Measurements from ENCODE around the gene OR5C1.
"Not testable (repeated sequence)": the region's sequence is repeated elsewhere in the genome, so short reads cannot be mapped to it uniquely, and the experiment has no call there.

The OR5C1 gene

DNA sequence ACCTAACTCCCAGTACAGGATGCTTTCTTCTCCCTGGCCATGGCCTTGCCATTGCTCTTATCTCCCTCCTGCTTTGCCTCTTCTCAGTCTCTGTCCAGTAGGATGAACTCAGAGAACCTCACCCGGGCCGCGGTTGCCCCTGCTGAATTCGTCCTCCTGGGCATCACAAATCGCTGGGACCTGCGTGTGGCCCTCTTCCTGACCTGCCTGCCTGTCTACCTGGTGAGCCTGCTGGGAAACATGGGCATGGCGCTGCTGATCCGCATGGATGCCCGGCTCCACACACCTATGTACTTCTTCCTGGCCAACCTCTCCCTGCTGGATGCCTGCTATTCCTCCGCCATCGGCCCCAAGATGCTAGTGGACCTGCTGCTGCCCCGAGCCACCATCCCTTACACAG, at the start of gene OR5C1:
Gene OR5C1, plus strand, starts transcription at position 103 of the 400 bp plus-strand sequence. Its CDS starts 0 bp downstream, at position 103.
- no peak for DNase-seq

DNA sequence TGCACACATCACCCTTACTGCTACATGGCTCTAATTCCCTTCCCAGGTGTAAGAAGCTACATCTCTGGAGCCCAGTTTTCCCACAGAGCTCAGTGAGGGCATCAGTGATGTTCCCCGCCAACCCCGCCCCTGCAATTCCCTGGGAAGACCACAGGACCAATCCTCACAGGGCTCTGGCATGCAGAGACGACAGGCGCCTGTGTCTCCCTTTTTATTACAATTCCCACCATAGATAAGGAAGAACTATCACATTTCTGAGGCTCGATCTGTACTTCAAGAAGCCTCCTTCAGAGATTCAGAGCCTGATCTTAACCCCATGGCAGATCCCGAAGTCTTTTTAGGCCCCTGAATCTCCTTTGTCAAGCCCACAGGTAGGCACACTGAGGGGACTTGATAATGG, 46.7 kb upstream of the OR5C1 start, which contains the start of gene OR1L6:
Gene OR1L6, plus strand, starts transcription at position 301 of the 400 bp plus-strand sequence. CDS start 7,545 bp downstream, outside the sequence.
- DNase-seq, result no peak

DNA sequence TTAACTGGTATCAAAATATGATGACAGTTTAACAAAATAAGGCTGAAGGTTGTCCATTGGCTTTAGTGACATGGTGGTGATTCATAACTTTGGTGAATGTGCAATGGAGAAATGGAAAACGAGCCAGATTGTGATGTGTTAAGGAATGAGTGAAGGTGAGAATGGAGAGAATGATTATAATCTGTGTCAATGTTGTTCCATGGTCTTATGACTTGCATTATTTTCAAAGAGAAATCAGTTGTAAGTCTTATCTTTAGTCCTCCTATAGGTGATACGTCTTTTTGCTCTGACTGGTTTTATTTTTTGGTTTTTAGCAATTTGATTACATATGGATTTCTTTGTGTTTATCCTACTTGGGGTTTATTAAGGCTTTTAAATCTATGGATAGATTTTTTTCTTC, 33.9 kb upstream of the OR5C1 start:
- DNase-seq, result no peak

DNA sequence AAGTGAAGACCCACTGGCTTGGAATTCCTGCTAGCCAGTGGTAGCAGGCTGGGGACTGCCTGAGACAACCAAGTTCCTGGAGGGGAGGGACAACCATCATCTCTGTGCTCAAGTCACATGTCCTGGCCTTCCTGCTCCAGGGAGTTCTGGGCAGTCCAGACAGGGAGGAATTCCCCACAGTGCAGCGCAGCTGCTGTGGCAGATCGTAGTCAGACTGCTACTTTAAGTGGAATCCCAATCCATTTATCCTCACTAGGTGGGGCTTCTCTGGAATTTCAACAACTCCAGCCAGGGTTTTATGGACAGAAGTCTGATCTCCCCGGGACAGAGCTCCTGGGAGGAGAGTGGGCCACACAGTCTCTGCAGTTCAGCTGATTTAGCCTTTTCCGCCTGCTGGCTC, 20.9 kb upstream of the OR5C1 start:
- no peak for DNase-seq

DNA sequence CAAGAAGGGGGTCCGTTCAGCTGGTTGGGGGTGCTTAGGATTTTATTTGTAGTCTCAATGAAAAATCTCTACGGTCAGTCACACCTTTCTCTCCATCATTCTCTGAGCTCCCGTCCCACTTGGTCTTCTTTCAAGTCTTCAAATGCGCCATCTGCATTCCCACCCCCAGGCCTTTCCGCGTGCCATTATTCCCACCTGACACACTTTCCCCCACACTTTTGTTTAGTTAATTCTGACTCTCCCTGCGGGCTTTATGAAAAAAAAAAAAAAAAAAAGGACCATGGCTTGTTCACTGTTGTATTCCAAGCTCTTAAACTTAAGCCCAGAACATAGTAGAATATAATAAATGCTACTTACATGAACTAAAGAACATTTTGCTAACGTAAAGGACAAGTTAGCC, 11.7 kb upstream of the OR5C1 start:
- no peak for DNase-seq

DNA sequence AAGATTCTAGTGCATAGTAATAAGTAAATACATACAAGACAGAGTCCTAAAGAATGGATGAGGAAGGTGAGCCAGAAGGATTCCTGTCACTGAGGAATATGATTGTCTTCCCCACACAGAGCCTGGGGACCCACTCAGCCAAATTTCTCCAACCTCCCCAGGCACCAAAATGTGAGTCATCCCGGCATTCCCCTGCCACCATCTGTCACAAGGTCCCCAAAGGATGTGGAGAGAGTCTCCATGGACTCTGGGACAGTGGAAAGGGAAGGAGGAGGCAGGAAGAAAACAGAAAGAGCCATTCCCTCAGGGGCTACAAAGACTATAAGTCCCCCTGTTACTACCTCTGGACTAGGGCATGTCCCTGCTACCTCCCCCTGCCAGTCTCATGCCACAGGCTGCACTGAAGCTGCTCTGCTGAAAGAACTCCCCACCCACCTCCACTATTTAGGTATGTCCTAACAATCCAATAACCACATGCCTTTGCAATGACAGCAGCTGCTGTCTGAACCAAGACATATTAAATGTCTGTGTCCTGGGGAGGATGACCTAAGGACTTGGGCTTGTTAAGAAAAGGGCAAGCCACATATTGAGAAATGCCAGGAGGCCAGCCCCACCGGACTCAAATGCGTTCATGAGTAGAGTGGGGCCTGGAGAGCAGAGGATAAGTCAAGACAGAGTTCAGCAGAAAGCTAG, 10.7 kb upstream of the OR5C1 start:
- DNase-seq, result no peak

DNA sequence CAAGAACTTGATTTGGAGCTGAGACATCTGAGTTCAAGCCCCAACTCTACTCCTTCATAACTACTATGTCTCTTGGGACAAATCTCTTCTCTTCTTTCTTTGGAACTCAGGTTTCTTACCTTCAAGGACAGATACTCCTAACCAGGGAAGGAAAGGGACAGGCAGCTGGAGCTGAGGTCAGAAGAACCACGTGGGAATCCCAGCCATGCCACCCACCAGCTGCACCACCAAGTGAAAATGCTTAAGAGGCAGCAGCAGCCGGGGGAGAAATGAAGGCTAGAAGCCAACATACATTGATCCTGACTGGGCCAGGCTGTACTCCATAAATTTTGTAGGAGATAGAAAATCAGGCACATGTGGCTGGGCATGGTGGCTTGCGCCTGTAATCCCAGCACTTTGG, 9.6 kb upstream of the OR5C1 start:
- DNase-seq, result no peak

DNA sequence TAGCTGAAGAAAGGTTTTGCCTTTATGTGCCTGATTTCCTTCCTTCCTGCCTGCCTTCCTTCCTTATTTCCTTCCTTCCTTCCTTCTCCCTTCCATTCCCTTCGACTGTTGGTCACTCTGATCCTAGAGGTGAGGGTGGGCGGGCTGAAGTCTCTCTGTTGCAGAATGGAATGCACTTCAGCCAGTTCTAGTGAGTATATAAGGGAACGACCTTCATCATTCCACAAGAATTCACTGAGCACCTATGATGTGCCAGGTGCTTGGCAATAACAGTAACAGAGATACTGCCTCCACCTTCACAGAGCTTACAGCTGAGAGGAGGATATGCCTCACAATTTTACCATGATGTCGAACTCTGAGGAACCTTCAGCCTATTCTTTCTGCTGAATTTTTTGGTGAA, 8.7 kb upstream of the OR5C1 start:
- no peak for DNase-seq

DNA sequence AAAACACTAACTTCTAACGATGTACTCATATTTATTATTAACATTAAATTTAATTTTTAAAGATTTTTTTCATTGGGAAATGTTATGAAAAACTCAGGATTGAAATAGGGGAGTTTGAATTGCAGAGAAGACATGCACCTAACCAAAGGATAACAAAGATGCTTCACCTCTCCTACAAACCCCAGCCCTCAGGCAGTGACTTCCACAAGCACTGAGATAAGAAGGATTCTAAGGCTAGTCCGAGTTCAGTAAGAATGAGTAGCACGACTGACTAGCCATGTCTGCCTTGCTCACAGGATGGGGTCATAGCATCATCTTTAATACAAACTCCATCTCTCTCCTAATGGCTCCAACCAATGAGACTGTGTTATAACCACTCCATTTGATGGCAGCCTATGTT, 7.1 kb upstream of the OR5C1 start:
- DNase-seq, result no peak

DNA sequence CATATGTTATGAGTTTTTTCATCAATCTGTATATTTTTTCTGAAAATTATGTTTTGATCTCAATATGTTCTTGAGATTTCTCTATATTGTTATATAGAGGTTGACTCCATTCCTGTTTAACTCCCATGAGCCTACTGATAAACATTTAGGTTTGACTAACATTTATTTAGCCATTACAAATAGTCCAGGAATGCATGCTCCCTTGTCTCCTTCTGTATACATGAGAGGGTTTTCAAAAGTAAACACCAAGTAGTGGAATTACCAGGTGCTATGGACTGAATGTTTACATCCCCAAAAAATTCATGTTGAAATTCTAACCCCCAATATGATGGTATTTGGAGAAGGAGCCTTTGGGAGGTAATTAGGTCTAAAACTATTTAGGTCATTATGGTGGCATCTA, 3.5 kb upstream of the OR5C1 start:
- DNase-seq, result no peak

DNA sequence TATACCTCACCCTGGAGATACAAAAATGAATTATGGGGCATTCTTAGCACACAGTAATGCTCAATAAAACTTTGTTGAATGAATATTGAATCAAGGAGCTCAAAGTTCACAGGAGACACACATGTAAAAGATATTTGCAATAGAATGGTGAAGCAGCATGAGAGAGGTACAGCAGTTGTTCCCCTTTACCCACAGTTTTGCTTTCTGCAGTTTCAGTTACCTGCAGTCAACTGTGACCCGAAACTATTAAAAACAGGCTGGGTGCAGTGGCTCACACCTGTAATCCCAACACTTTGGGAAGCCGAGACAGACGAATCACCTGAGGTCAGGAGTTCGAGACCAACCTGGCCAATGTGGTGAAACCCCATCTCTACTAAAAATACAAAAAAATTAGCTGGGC, 2.4 kb upstream of the OR5C1 start:
- DNase-seq, result no peak

DNA sequence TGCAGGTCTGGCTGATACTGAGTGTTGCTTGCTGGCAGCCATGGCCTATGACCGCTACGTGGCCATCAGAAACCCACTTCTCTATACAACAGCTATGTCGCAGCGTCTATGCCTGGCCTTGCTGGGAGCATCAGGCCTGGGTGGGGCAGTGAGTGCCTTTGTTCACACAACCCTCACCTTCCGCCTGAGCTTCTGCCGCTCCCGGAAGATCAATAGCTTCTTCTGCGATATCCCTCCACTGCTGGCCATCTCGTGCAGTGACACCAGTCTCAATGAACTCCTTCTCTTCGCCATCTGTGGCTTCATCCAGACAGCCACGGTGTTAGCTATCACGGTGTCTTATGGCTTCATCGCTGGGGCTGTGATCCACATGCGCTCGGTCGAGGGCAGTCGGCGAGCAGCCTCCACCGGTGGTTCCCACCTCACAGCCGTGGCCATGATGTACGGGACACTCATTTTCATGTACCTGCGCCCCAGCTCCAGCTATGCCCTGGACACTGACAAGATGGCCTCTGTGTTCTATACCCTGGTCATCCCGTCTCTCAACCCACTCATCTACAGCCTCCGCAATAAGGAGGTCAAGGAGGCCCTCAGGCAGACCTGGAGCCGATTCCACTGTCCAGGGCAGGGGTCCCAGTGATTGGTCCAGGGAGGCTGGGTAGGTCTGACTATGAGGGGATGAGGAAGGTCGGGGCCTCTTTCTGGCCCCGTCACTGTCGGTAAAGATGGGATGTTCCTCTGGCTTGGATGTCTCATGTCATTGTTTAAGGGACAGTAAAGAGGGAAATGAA, 718 bp downstream of the OR5C1 start:
- DNase-seq, result no peak

DNA sequence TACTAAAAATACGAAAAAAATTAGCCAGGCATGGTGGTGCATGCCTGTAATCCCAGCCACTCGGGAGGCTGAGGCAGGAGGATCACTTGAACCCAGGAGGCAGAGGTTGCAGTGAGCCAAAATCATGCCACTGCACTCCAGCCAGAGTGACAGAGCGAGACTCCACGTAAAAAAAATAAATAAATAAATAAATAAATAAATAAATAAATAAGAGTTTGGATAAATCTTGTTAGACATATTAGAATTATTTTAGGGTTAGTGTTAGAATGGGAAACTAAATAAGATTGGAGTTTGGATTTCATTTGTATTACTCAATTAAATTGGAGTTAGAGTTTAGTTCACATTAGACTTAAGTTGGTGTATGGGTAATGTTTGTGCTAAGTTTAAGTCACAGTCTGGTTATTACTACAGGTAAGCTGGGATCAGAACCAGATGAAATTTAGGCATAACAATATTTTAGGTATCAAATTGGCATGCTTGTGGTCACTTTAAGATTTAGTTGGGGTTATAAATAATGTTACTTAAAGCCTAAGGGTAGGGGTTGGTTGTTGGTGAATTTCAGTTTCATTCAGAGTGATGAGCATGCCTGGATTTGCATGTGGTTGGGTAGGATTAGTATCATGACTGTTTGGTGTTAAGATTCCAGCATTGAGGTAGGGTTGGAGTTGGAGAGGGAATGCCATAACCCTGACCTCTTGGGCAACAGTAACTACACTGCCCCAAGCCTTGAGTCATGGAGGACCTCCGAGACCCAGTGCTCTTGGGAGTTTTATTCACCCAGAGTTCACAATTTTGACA, 3.3 kb downstream of the OR5C1 start:
- DNase-seq, result no peak

DNA sequence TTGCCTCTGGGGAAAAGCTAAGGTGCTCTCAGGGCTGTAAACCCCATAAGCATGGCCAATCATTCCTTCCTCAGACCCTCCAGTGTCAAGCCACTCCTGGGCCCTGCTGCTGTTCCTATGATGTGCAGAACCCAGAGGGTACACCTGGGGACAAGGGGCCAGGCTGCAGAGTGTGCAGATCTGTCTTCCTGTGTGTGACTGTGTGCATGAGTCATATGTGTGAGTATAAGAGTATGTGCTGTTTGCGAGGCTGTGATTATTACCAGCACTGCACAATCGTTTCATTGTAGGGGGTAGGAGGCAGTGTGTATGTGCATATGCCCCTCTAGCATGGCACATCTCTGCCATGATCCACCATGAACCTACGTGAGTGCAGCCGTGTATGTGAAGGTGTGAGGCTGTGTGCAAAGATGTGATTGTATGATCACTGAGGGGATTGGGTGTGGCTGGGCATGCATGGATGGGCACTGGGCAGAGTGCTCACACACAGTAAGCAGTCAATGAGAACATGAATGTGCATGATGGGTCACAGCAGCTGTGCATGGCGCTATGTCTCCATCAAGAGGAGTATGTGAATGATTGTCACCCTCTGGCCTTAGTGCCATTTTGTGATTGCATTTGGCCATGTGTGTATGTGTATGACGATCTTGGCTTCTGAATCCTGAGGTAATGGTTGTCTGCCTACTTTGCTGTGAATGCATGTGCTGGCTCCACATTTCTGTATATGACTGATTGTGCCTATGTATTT, 8.8 kb downstream of the OR5C1 start:
- DNase-seq, result no peak

DNA sequence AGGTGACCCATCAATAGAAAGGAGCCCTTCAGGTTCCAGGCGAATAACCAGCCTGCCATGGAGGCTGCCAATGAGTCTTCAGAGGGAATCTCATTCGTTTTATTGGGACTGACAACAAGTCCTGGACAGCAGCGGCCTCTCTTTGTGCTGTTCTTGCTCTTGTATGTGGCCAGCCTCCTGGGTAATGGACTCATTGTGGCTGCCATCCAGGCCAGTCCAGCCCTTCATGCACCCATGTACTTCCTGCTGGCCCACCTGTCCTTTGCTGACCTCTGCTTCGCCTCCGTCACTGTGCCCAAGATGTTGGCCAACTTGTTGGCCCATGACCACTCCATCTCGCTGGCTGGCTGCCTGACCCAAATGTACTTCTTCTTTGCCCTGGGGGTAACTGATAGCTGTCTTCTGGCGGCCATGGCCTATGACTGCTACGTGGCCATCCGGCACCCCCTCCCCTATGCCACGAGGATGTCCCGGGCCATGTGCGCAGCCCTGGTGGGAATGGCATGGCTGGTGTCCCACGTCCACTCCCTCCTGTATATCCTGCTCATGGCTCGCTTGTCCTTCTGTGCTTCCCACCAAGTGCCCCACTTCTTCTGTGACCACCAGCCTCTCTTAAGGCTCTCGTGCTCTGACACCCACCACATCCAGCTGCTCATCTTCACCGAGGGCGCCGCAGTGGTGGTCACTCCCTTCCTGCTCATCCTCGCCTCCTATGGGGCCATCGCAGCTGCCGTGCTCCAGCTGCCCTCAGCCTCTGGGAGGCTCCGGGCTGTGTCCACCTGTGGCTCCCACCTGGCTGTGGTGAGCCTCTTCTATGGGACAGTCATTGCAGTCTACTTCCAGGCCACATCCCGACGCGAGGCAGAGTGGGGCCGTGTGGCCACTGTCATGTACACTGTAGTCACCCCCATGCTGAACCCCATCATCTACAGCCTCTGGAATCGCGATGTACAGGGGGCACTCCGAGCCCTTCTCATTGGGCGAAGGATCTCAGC, 11.6 kb downstream of the OR5C1 start, which contains the start of gene OR1K1:
Gene OR1K1, plus strand, starts transcription at position 58 of the 995 bp plus-strand sequence. Its CDS starts 0 bp downstream, at position 58.
- no peak for DNase-seq

DNA sequence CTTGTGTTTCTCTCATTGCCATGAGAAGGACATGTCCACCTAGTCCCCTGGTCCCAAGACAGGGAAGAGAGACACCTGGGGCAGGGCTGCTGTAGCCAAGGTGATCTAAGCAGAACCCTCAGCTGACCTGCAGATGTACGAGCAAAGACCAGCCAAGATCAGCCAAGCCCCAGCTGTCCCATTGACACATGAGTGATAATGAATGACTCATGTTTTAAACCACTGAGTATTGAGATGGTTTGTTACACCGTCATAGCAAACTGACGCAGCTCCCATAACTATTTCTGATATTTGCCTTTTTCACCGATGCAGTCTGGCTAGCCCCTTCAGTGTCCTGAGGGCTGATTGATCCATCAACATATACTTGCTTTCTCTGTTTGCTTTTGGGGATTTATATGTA, 17.9 kb downstream of the OR5C1 start:
- no peak for DNase-seq

DNA sequence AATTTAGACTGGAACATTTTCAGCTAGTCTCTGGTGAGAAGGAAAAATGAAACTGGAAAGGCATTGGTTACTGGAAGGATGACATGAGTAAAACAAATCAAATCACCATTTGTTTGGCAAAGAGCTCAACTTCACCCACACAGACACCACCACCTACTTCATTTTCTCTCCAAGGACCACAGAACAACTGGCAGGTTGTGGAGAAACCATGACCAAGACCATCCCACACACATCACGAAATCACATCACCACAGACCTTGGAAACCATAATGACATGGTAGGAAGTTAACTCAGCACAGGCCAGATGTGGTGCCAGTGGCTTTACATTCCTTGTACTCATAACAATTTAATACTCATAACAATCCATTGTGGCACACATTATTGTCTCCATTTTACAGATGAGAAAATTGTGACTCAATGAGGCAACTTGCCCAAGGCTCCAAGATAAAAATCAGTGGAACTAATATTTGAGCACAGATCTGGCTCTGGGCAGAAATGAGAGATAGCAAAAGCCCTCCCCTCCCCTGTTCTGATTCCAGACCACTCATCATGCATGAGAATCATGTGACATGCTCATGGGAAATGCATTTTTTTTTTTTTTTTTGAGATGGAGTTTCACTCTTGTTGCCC, 18.7 kb downstream of the OR5C1 start:
- no peak for DNase-seq

DNA sequence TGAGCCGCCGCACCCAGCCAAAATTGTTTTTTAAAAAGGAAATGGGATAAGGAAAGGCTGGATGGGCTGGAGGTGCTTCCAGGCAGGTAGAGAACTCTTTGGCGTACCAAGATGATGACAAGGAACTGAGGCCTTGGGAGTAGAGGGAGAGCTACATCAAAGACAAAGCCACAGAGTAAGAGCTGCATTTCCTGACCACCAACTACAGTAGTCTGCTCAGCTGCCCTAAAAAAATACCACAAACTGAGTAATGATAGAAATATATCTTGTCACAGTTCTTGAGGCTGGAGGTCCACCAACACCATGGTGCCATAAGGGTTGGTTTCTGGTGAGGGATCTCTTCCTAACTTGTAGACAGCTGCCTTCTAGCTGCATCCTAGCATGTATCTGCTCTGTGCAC, 19.4 kb downstream of the OR5C1 start:
- DNase-seq, result no peak

DNA sequence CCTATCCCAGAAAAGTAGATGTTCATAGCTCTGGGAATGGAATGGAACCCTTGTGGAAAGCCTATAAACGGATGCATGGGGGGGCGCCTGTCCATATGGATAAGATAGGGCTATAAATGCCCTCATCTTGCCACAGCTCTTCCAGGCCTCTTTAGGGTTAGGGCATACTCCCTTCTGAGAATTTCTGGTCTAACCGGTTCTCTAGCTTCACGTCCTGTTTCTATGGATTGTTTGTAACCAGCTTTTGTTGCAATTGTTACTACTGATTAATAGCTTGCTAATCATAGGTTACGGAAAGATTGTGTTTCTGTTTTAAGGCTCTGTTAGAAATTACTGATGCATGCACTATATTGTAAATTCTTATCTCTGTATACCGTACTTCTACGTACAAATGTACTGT, 20.5 kb downstream of the OR5C1 start:
- not testable (repeated sequence) for DNase-seq

DNA sequence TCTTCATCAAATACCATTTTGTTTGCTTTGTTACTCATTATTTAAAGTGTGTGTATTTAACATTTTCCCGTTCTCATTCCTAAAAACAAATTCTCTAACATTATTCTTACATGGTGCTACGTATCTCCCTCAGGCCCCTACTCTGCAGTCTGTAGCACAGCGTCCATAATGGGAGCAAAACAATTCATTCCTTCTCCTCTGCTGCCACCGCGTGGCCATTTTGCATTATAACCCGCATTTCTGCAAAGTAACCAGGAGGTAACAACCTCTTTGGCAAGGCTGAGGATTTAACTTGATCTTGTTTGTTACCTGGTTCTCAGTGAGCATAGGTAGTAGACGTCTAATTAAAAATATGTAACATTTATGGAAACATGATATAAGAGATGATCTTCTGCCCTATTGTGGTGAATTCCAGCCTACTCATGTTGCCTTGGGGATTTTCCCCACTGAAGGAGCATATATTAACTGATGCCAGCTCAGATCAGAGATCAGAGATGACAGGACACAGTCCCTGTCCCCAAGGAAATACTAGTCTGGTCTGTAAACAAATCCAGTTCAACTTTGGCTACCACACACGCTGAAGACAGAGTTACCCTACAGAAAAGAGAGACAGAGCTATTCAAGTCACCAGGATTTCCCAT, 21.7 kb downstream of the OR5C1 start:
- peak in 11 of 14 donors; percentile 9 to 62 (median 43) for DNase-seq
